Measurements from ENCODE around the gene FANCI. TPM values are rescaled to one million over a fixed set of nuclear protein-coding genes. Genes with fewer than 3 reads are reported as not detected.

Gene FANCI
- total RNA-seq, 1 donor from 2014 or later, result 133 TPM

DNA sequence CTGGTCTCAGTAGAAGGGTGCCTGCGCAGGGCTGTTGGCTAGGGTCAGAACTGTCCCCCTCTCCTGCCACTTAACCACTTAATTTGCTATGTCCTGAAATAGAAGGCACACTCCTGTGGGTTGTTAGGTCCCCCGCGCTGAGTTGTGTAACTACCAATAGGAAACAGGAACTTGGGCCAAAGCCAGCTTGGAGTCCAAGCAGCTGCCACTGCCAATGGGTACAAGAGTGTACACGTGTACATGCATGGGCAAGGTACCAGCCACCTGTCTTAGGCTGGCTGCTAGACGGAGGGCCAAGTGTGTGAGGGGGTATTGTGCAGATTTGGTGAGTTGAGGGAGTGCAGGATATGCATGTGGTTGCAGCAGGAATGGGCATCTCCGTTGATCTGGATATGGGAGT lies 120.6 kb downstream of the FANCI start:
- H4K20me1 ChIP-seq (ENCODE audit: low read depth), result peaks cover 99% of the 10 kb centered on the region
- no peak overlapping the region for H3K27ac ChIP-seq
- peaks cover 34% of the 10 kb centered on the region for H3K4me1 Mint-ChIP-seq
- no peak overlapping the region for H3K4me3 ChIP-seq
- peaks cover 8% of the 10 kb centered on the region for H3K9me3 Mint-ChIP-seq
- peaks cover 30% of the 10 kb centered on the region for H3F3A ChIP-seq (ENCODE audit: low read depth)
- H3K27ac Mint-ChIP-seq, result peak overlapping the region; percentile 46
- TF ChIP-seq EZH2phosphoT487 (IDR thresholded peaks at IDR 0.05) (no peak), EZH2 (IDR thresholded peaks at IDR 0.05) (no peak)
- DNase-seq (ENCODE audit: low spot score), result no peak
- H3K9ac ChIP-seq, result no peak overlapping the region
- H3K36me3 Mint-ChIP-seq, result no peaks in the 10 kb centered on the region
- H3K9me3 ChIP-seq (ENCODE audit: low read depth), result no peaks in the 10 kb centered on the region
- peaks cover 84% of the 10 kb centered on the region for H3K27me3 Mint-ChIP-seq (ENCODE audit: insufficient read depth, low read depth)
- no peaks in the 10 kb centered on the region for H3K36me3 ChIP-seq
- no peak overlapping the region for H3K4me2 ChIP-seq
- H3K4me3 Mint-ChIP-seq, result peak overlapping the region; percentile 21
- peaks cover 100% of the 10 kb centered on the region for H3K27me3 ChIP-seq
- no peaks in the 10 kb centered on the region for H3K79me2 ChIP-seq (ENCODE audit: low read depth)
- no peak overlapping the region for H2AFZ ChIP-seq (replicated peaks)
- peaks cover 17% of the 10 kb centered on the region for H3K4me1 ChIP-seq

DNA sequence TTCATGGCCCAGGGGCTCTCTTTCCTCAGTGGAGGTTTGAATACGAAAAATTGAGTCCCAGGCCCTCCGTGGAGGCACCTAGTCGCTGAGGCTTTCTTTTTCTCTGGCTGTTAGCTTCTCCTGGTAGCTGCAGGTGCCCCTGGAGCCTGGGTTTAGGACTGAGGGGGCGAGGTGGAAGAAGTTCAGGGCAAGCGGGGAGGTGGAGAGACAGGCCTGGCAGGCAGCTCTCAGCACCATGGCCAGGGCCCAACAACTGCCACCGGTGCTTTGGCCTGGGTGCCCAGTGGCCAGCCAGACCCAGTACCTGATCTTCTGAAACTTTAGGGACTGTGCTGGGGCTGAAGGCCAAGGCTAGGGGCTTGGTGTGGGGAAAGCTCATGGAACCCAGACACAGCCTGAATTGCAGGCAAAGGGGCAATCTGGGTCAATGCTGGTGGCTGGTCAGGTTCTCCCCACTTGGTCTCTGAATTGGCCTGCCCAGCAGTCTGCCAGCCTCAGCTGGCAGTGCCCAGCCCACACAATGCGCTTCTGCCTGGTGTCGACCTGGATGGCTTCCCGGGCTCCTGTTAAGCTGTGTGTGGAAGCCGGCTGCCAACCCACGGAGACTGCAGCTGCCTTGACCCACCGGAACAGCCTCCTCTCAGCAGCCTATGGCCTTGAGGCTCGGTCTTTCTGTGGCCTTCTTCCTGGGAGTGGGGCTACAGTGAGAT lies 121.1 kb downstream of the FANCI start:
- Histone ChIP-seq H3K4me1 (peaks cover 14% of the 10 kb centered on the region), H3K79me2 (ENCODE audit: low read depth) (no peaks in the 10 kb centered on the region), H3F3A (ENCODE audit: low read depth) (peaks cover 28% of the 10 kb centered on the region), H2AFZ (replicated peaks) (no peak overlapping the region), H3K27ac (no peak overlapping the region), H3K9ac (no peak overlapping the region), H4K20me1 (ENCODE audit: low read depth) (peaks cover 99% of the 10 kb centered on the region), H3K27me3 (peaks cover 100% of the 10 kb centered on the region), H3K4me2 (no peak overlapping the region), H3K36me3 (no peaks in the 10 kb centered on the region), H3K9me3 (ENCODE audit: low read depth) (no peaks in the 10 kb centered on the region), H3K4me3 (no peak overlapping the region)
- TF ChIP-seq, protein P1, sequence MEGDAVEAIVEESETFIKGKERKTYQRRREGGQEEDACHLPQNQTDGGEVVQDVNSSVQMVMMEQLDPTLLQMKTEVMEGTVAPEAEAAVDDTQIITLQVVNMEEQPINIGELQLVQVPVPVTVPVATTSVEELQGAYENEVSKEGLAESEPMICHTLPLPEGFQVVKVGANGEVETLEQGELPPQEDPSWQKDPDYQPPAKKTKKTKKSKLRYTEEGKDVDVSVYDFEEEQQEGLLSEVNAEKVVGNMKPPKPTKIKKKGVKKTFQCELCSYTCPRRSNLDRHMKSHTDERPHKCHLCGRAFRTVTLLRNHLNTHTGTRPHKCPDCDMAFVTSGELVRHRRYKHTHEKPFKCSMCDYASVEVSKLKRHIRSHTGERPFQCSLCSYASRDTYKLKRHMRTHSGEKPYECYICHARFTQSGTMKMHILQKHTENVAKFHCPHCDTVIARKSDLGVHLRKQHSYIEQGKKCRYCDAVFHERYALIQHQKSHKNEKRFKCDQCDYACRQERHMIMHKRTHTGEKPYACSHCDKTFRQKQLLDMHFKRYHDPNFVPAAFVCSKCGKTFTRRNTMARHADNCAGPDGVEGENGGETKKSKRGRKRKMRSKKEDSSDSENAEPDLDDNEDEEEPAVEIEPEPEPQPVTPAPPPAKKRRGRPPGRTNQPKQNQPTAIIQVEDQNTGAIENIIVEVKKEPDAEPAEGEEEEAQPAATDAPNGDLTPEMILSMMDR (IDR thresholded peaks at IDR 0.05), result no peak
- TF ChIP-seq EZH2phosphoT487 (IDR thresholded peaks at IDR 0.05), result peak; percentile 26
- peak; percentile 13 for TF ChIP-seq EZH2 (IDR thresholded peaks at IDR 0.05)
- peak overlapping the region; percentile 10 for H3K4me3 Mint-ChIP-seq
- peak; percentile 63 for DNase-seq (ENCODE audit: low spot score)
- no peaks in the 10 kb centered on the region for H3K36me3 Mint-ChIP-seq
- H3K27ac Mint-ChIP-seq, result no peak overlapping the region
- peaks cover 10% of the 10 kb centered on the region for H3K9me3 Mint-ChIP-seq
- peaks cover 84% of the 10 kb centered on the region for H3K27me3 Mint-ChIP-seq (ENCODE audit: insufficient read depth, low read depth)
- peaks cover 34% of the 10 kb centered on the region for H3K4me1 Mint-ChIP-seq

DNA sequence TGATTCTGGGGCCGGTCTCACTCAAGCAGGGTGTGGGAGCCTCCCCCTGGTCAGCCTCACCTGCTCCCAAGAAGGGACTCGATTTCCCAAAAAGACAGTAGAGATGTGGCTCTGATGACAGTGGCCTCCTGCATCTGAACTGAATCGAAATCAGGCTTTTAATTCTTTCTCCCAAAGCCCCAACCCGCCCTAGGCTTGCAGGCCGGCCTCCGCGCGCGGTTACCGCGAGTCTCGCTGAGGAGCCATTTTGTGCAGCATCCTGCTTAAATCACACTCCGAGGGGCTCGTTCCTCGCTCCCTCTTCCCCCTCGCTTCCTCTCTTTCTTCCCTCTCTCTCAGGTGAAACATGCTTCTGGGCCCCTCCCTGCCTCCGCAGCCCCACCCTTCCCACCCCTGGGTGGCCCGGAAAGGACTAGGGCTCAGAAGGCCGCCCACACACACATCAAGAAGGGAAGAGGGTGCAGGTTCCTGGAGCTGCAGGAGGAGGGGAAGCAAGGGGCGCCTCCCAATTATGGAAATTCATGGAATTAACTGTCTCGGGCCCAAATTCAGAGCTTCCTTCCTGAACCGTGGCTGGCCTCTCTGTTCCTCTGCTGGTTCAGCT lies 121.8 kb downstream of the FANCI start:
- H3K27me3 Mint-ChIP-seq (ENCODE audit: insufficient read depth, low read depth), result peaks cover 85% of the 10 kb centered on the region
- no peaks in the 10 kb centered on the region for H3K79me2 ChIP-seq (ENCODE audit: low read depth)
- no peaks in the 10 kb centered on the region for H3K9me3 ChIP-seq (ENCODE audit: low read depth)
- H3K4me1 Mint-ChIP-seq, result peaks cover 31% of the 10 kb centered on the region
- peaks cover 12% of the 10 kb centered on the region for H3K4me1 ChIP-seq
- H3K9me3 Mint-ChIP-seq, result peaks cover 10% of the 10 kb centered on the region
- no peaks in the 10 kb centered on the region for H3K36me3 ChIP-seq
- peaks cover 99% of the 10 kb centered on the region for H4K20me1 ChIP-seq (ENCODE audit: low read depth)
- peaks cover 100% of the 10 kb centered on the region for H3K27me3 ChIP-seq
- H3K4me3 Mint-ChIP-seq, result peak overlapping the region; percentile 21
- H2AFZ ChIP-seq (replicated peaks), result no peak overlapping the region
- peaks cover 27% of the 10 kb centered on the region for H3F3A ChIP-seq (ENCODE audit: low read depth)
- no peak for DNase-seq (ENCODE audit: low spot score)
- no peaks in the 10 kb centered on the region for H3K36me3 Mint-ChIP-seq
- H3K27ac Mint-ChIP-seq, result no peak overlapping the region
- no peak overlapping the region for H3K27ac ChIP-seq
- TF ChIP-seq, protein P1 (IDR thresholded peaks at IDR 0.05), result no peak
- TF ChIP-seq EZH2phosphoT487 (IDR thresholded peaks at IDR 0.05), result peak; percentile 14
- TF ChIP-seq EZH2 (IDR thresholded peaks at IDR 0.05), result peak; percentile 17
- no peak overlapping the region for H3K9ac ChIP-seq
- H3K4me3 ChIP-seq, result no peak overlapping the region
- no peak overlapping the region for H3K4me2 ChIP-seq

Small RNA genes within 50 kb of the gene (microRNA-seq; reads per million reads assigned to microRNA genes)
- gene MIR6766, result not detected

Small RNA genes within 50 kb of the gene (small RNA-seq; reads per million reads assigned to genes)
- not detected for gene MIR6766

Other genes with a start within 250 kb of the FANCI start
- gene ABHD2, start 155.5 kb upstream of the FANCI start, total RNA-seq (ENCODE audit: low replicate concordance), result 10.9 and 18.1 TPM in 2 replicates
- 1.3 and 2.6 TPM in 2 replicates for gene RLBP1, start 22.4 kb upstream of the FANCI start, total RNA-seq (ENCODE audit: low replicate concordance)
- 25.2 and 43.5 TPM in 2 replicates for gene POLG, start 90.8 kb downstream of the FANCI start, total RNA-seq (ENCODE audit: low replicate concordance)

Measured in neural progenitor cell (in vitro differentiated cells).